HG03060 (cell line): ENCODE results near the gene ZNF205.

Source experiments
- ATAC-seq: cut with Tn5 transposase; IDR thresholded peaks from one replicate; pipeline ENCODE4 v1.9.1; 2021; ENCODE audit warnings: low read depth, moderate number of reproducible peaks; ENCODE audit not compliant: unreplicated experiment

Gene ZNF205

GRCh38 chr16:3147046-3147756 lies 34.8 kb downstream of the ZNF205 start:
- no peak for ATAC-seq

- ATAC-seq: no peak
Measured at GRCh38 chr16:3147757-3148104, 35.3 kb downstream of the ZNF205 start.

- ATAC-seq: no peak
Measured at GRCh38 chr16:3148256-3149192, 36.1 kb downstream of the ZNF205 start.

GRCh38 chr16:3149193-3149530 lies 36.8 kb downstream of the ZNF205 start:
- no peak for ATAC-seq

GRCh38 chr16:3149630-3150345 lies 37.4 kb downstream of the ZNF205 start:
- ATAC-seq: no peak

GRCh38 chr16:3150346-3151218 lies 38.2 kb downstream of the ZNF205 start:
- ATAC-seq: peak; percentile 84

GRCh38 chr16:3152027-3152276 lies 39.6 kb downstream of the ZNF205 start:
- no peak for ATAC-seq

- no peak for ATAC-seq
Measured at GRCh38 chr16:3152277-3152990, 40.0 kb downstream of the ZNF205 start.

GRCh38 chr16:3152991-3153368 lies 40.6 kb downstream of the ZNF205 start:
- no peak for ATAC-seq

- ATAC-seq: no peak
Measured at GRCh38 chr16:3155181-3155580, 42.8 kb downstream of the ZNF205 start.

- no peak for ATAC-seq
Measured at GRCh38 chr16:3155972-3156371, 43.6 kb downstream of the ZNF205 start.

GRCh38 chr16:3157229-3158025 lies 45.0 kb downstream of the ZNF205 start:
- no peak for ATAC-seq

GRCh38 chr16:3158026-3158509 lies 45.7 kb downstream of the ZNF205 start:
- ATAC-seq: peak; percentile 5

GRCh38 chr16:3158510-3159314 lies 46.3 kb downstream of the ZNF205 start:
- peak; percentile 51 for ATAC-seq

GRCh38 chr16:3161235-3162018 lies 49.0 kb downstream of the ZNF205 start:
- no peak for ATAC-seq

GRCh38 chr16:3164121-3164991 lies 52.0 kb downstream of the ZNF205 start:
- ATAC-seq: no peak
